Kasumi-1 (cell line): Measurements from ENCODE around the gene PSRC1.

Experiments used
- DNase-seq, 2 experiments: peaks; one replicate each; lab custom pipeline; 2025; lab: John Stamatoyannopoulos, UW

Gene PSRC1

DNA sequence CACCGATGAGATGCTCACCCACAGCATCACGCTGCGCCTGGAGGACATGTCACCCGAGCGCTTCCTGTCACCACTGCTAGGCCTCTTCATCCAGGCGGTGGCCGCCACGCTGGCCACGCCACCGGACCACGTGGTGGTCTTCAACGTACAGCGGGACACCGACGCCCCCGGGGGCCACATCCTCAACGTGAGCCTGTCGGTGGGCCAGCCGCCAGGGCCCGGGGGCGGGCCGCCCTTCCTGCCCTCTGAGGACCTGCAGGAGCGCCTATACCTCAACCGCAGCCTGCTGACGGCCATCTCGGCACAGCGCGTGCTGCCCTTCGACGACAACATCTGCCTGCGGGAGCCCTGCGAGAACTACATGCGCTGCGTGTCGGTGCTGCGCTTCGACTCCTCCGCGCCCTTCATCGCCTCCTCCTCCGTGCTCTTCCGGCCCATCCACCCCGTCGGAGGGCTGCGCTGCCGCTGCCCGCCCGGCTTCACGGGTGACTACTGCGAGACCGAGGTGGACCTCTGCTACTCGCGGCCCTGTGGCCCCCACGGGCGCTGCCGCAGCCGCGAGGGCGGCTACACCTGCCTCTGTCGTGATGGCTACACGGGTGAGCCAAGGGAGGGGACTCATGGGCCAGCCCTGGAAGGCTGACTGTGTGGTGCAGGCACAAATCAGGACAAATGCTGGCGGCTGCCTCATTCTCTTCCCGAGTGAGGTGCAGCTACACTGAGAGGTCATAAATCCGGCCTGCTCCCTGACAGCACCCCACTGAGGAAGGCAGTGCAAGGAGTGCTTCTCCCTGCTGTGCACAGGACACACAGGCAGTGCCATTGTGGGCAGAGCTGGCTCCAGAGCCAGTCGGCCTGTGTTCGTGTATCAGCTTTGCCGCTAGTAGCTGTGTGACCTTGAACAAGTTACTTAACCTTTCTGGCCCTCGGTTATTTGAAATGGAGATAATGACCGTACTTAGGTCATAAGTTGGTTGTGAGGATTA is 24.2 kb downstream of the PSRC1 start:
- DNase-seq: no peak

DNA sequence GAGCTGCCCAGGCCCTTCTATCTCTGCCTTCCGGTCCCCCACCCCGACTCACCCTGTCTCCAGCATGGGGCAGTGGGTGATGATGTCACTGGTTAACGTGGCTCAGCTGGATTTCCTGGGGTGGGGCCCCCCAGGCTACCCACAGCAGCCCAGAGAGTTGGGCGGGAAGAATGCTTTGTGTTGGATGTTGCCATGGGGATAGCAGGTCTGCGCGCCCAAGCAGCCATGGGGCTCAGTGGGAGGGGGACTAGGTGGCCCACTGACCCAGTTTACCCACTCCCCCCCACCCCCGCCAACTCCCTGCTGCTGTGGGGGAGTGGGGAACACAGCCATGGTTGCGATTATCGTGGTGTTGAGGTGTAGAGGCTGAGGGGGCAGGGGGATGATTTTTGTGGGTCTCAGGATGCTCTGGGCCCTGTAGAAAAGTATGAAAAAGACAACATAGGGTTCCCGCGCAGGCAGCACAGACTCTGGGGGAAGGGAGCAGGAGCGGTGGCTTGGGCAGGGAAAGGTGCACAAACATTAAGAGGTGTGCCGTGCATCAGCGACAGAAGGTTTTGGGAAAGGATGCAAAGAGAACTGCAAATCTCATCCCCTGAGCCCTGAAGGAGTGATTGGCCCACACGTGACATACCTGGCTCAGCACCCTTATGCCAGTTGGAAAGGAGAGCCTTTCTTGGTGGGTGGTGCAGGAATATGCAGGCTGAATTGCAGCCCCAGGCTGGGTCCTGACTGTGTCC is 25.1 kb downstream of the PSRC1 start:
- no peak for DNase-seq

DNA sequence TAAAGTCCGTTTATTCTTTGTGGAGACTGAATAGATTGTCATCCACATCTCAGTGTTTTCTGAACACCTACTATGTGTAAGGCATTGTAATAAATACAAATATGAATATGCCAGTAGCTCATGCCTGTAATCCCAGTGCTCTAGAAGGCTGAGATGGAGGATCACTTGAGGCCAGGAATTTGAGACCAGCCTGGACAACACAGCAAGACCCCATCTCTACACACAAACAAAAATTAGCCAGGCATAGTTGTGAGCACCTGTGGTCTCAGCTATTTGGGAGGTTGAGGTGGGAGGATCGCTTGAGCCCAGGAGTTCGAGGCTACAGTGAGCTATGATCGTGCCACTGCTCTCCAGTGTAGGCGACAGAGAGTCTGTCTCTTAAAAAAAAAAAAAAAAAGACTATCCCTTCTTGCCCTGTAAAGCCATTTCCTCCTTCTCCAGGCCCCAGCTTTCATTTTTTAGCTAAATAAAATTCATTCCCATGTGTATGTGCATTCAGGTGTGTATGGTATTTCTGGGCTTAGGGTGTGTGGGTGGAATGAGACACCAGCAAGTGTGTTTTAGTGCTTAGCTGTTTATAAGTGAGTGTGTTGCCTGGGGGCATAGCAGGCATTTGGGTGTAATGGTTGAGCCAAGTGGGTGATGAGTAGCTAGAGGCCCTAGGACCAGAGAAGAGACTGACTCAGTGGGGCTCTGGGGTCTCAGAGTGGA is 25.8 kb downstream of the PSRC1 start:
- no peak for DNase-seq

DNA sequence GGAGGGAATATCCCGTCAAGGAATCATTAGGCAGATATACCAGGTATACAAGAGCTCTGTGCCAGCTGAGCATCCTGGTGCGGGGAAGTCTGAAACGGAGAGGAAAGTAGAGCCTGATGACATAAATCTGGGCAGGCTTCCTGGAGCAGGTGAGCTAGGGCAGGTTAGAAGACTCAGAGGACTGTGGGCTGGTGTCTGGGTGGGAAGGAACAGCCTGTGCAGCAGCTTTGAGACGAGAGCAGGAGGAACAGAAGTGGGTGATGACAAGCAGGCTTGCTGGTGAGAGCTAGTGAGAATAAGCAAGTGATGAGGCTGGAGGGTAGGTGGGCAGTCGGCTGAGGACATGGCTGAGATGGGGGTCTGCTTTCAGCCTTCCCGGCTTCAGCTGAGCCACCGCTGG is 26.9 kb downstream of the PSRC1 start:
- no peak for DNase-seq

GRCh38 chr1:109255678-109256077 is 27.3 kb downstream of the PSRC1 start:
- DNase-seq: no peak

DNA sequence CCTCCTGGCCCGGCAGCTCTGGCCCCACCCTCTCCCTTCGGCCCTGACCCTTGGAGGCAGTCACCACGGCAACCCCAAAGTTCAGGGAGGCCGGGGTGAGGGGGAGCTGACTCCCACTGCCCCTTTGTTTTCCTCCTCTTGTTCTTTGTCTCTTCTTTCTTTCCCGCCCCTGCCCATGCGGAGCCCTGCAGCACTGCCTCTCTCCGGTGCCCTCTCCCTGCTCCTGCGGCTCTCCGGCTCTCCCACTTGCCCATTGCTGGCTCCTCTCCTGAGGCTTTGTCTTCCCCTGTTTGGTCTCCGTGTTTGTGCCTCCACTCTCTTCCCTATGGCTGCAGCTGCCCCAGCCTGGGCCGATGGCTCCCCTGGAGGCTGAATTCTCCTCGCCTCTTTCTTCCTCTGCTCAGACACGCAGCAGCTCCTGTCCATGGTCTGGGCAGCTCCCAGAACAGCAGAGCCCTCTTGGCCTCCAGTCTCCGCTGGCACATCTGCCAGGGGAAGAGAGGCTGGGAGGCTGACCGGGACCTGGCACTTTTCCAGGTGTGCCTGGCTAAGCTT is 27.8 kb downstream of the PSRC1 start:
- DNase-seq: no peak

GRCh38 chr1:109254621-109255096 is 28.3 kb downstream of the PSRC1 start:
- DNase-seq: no peak

DNA sequence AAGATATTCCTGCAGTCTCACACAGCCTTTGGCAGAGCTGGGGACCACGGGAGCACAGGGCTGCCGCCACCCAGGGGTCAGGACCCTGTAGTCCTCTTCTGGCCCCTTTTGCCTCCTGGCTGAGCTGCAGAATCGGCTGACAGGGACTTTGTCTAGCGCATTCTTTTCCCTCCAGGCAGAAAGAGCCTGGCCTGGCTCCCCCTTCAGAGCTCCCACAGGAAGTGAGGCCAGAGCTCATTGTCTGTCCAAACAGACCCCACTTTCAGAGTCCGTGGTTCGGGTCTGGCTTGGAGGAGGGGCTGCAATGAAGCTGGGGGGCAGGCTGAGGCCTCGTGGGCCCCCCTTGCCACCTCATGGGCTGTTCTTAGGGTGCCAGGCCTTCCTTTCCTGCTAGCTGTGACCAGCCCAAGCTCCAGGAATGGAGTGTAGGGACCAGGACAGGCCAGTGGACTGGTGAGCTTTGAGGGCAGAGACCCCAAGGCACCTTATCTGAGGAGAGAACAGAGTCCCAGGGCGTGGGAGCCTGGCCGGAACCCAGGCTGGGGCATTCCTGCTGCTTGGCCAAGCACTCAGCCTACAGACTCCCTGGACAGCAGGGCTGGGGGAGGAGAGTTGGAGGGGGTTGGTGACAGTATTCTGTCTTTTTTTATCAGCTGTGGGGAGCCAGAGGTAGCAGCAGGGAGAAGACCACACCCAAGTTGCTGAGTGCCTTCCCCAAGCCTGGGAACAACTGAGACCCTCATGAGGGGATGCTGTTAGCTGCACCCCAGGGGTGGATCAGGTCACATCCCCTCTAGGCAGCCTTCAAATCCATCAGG is 28.9 kb downstream of the PSRC1 start:
- no peak for DNase-seq

GRCh38 chr1:109252893-109253802 is 29.8 kb downstream of the PSRC1 start:
- no peak for DNase-seq

DNA sequence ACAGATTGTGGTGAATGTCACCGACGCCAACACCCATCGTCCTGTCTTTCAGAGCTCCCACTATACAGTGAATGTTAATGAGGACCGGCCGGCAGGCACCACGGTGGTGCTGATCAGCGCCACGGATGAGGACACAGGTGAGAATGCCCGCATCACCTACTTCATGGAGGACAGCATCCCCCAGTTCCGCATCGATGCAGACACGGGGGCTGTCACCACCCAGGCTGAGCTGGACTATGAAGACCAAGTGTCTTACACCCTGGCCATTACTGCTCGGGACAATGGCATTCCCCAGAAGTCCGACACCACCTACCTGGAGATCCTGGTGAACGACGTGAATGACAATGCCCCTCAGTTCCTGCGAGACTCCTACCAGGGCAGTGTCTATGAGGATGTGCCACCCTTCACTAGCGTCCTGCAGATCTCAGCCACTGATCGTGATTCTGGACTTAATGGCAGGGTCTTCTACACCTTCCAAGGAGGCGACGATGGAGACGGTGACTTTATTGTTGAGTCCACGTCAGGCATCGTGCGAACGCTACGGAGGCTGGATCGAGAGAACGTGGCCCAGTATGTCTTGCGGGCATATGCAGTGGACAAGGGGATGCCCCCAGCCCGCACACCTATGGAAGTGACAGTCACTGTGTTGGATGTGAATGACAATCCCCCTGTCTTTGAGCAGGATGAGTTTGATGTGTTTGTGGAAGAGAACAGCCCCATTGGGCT is 30.6 kb downstream of the PSRC1 start:
- DNase-seq: no peak

DNA sequence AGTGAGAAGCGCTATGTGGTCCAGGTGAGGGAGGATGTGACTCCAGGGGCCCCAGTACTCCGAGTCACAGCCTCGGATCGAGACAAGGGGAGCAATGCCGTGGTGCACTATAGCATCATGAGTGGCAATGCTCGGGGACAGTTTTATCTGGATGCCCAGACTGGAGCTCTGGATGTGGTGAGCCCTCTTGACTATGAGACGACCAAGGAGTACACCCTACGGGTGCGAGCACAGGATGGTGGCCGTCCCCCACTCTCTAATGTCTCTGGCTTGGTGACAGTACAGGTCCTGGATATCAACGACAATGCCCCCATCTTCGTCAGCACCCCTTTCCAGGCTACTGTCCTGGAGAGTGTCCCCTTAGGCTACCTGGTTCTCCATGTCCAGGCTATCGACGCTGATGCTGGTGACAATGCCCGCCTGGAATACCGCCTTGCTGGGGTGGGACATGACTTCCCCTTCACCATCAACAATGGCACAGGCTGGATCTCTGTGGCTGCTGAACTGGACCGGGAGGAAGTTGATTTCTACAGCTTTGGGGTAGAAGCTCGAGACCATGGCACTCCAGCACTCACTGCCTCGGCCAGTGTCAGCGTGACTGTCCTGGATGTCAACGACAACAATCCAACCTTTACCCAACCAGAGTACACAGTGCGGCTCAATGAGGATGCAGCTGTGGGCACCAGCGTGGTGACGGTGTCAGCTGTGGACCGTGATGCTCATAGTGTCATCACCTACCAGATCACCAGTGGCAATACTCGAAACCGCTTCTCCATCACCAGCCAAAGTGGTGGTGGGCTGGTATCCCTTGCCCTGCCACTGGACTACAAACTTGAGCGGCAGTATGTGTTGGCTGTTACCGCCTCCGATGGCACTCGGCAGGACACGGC is 31.4 kb downstream of the PSRC1 start:
- no peak for DNase-seq

GRCh38 chr1:109250454-109251276 is 32.3 kb downstream of the PSRC1 start:
- no peak for DNase-seq

GRCh38 chr1:109249654-109250401 is 33.1 kb downstream of the PSRC1 start:
- no peak for DNase-seq

DNA sequence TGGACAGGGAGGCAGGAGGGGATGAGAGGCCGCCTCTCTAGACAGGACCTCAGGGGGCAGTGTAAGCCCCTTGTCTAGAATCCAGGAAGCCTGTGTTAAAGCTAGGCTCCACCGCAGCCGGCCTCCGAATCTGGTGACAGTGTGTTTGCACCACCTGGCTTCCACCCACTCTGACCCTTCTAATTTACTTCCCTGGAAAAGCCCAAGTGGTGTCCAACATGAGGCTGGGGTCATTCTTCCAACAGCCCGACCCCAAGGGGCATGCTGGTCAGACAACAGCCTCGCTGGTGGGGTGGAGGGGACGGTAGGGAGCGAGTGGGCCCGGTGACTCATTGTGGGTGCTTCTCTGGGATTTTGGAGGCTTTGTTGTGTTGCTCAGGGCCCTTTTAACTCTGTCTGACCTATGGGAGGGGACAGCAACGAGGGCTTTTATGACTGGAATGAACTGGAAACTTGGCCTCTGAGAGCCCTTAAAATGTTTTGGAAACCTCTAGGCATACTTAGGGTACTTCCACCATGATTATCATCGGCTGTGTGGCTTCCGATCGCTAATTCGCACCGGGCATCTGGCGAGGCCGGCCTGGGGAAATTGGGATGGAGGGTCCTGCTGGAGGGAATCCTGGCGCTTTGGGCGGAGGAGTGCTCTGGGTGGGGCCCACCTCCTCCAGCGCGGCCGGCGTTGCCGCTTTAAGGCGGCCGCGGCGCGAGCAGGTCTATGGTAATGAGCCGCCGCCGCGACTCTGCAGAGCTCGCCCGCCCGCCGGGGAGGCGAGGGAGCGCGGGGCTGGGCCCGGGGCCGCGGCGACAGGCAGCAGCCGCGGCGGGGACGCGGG is 33.9 kb downstream of the PSRC1 start, which contains the start of gene CELSR2:
CELSR2 (plus strand) TSS at position 743 of the 833 bp plus-strand sequence. CDS start 541 bp downstream, outside the sequence.
- peak; percentile 44 to 49 for DNase-seq

DNA sequence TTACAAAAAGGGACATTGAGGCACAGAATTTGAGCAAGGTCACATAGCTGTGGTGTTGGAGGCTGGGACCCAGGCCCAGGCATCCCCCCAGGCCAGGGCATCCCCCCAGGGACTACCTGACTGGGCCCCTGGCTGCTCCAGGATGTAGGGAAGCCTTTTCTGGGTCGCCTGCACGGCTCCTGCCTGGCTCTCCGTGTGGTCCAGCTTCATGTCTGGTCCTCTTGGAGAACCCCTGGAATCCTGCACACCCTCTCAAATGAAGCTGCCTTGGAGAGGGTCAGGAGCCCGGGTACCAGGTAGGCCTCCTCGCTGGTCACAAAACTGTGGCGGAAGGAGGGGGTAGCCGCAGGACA is 34.5 kb downstream of the PSRC1 start:
- no peak for DNase-seq
